ENCODE data around the gene RHOBTB3.

The RHOBTB3 gene

GRCh38 chr5:95823738-95824609 is 92.8 kb downstream of the RHOBTB3 start:
- H3K27ac ChIP-seq, result peak overlapping the region; percentile 12; the same call in 1 of the 2 replicates
- TF ChIP-seq ZFX (IDR thresholded peaks at IDR 0.05), result no peak
- no peak for TF ChIP-seq CTCF (conservative IDR thresholded peaks at IDR 0.05)

GRCh38 chr5:95824747-95825146 is 93.6 kb downstream of the RHOBTB3 start:
- TF ChIP-seq ZFX (IDR thresholded peaks at IDR 0.05), result no peak
- no peak for TF ChIP-seq CTCF (conservative IDR thresholded peaks at IDR 0.05)
- H3K27ac ChIP-seq, result no peak overlapping the region

GRCh38 chr5:95825495-95825894 is 94.4 kb downstream of the RHOBTB3 start:
- TF ChIP-seq CTCF (conservative IDR thresholded peaks at IDR 0.05) (no peak), ZFX (IDR thresholded peaks at IDR 0.05) (no peak)
- H3K27ac ChIP-seq, result no peak overlapping the region

GRCh38 chr5:95826949-95827891 is 96.1 kb downstream of the RHOBTB3 start:
- no peak overlapping the region for H3K27ac ChIP-seq
- TF ChIP-seq CTCF (conservative IDR thresholded peaks at IDR 0.05) (no peak), ZFX (IDR thresholded peaks at IDR 0.05) (no peak)

- no peak overlapping the region for H3K27ac ChIP-seq
- no peak for TF ChIP-seq ZFX (IDR thresholded peaks at IDR 0.05)
- no peak for TF ChIP-seq CTCF (conservative IDR thresholded peaks at IDR 0.05)
These were observed 96.7 kb downstream of the RHOBTB3 start for GRCh38 chr5:95827892-95828246.

GRCh38 chr5:95830226-95830625 is 99.1 kb downstream of the RHOBTB3 start:
- TF ChIP-seq ZFX (IDR thresholded peaks at IDR 0.05), result no peak
- no peak for TF ChIP-seq CTCF (conservative IDR thresholded peaks at IDR 0.05)
- H3K27ac ChIP-seq, result no peak overlapping the region

- TF ChIP-seq CTCF (conservative IDR thresholded peaks at IDR 0.05), result no peak
- no peak for TF ChIP-seq ZFX (IDR thresholded peaks at IDR 0.05)
- H3K27ac ChIP-seq, result no peak overlapping the region
These were observed 101.5 kb downstream of the RHOBTB3 start for GRCh38 chr5:95832664-95833063.
